Lower leg skin (tissue), 3 donors: ENCODE measurements around the gene MATN1.

Experiments used
- POLR2A ChIP-seq, 2 donors: fragments of 450-650 bp; IDR thresholded peaks; one replicate each; pipeline ENCODE4 v1.6.1; 2016 to 2017; ENCODE audit warnings: antibody characterized with exemption in 2 of 2, mild to moderate bottlenecking in 1 of 2, moderate library complexity in 1 of 2
- TF ChIP-seq, protein P1 (sequence below), 3 donors: fragments of 450-650 bp; IDR thresholded peaks; one replicate each; pipeline ENCODE4 v1.5.1; 2016; ENCODE audit warnings: antibody characterized with exemption in 3 of 3, mild to moderate bottlenecking in 3 of 3, moderate library complexity in 2 of 3

DNA sequence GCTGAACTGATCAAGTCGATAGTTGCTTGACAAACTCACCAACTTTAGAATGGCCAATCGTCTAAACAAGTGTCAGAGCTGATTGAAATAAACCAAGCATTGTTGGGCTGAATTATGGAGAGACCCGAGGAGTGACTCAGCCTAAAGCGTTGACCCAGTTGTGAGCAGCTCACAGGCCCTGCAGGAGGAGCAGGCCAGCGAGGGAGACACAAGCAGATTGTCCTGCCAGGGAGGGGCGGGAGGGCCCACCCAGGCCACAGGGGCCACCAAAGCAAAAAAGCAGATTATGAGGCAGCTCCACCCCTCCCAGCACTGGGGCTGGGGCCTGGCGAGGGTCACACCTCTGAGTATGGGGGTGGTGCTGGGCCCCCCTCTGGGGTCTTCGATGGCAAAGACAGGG lies 10.1 kb upstream of the MATN1 start:
- TF ChIP-seq, protein P1, sequence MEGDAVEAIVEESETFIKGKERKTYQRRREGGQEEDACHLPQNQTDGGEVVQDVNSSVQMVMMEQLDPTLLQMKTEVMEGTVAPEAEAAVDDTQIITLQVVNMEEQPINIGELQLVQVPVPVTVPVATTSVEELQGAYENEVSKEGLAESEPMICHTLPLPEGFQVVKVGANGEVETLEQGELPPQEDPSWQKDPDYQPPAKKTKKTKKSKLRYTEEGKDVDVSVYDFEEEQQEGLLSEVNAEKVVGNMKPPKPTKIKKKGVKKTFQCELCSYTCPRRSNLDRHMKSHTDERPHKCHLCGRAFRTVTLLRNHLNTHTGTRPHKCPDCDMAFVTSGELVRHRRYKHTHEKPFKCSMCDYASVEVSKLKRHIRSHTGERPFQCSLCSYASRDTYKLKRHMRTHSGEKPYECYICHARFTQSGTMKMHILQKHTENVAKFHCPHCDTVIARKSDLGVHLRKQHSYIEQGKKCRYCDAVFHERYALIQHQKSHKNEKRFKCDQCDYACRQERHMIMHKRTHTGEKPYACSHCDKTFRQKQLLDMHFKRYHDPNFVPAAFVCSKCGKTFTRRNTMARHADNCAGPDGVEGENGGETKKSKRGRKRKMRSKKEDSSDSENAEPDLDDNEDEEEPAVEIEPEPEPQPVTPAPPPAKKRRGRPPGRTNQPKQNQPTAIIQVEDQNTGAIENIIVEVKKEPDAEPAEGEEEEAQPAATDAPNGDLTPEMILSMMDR (IDR thresholded peaks at IDR 0.05), result no peak
- TF ChIP-seq POLR2A (IDR thresholded peaks at IDR 0.05), result no peak
